SK-N-SH treated with all-trans-retinoic acid at 6 μM for 48 hours (cell line): ENCODE data around the gene TMED1.

Experiments
- ATAC-seq: fragments of 200-7000 bp; cut with Tn5 transposase; 3 replicates; pipeline ENCODE4 v1.9.1; 2020; ENCODE audit warnings: mild to moderate bottlenecking, moderate library complexity
- ARNTL ChIP-seq: fragments of 450-650 bp; formaldehyde crosslinking; IDR thresholded peaks from 2 replicates; pipeline ENCODE4 v1.5.0; 2020; ENCODE audit warnings: low read depth, mild to moderate bottlenecking, moderate library complexity, borderline replicate concordance
- BACH2 ChIP-seq: fragments of 250-450 bp; sonication (Bioruptor Pico); IDR thresholded peaks from 2 replicates; pipeline ENCODE4 v1.9.0; 2021; ENCODE audit warnings: mild to moderate bottlenecking, borderline replicate concordance
- CREB5 ChIP-seq: fragments of 250-450 bp; sonication (Bioruptor Pico); IDR thresholded peaks from 2 replicates; pipeline ENCODE4 v1.5.1; 2020; ENCODE audit warnings: low read depth, mild to moderate bottlenecking, moderate library complexity
- CSDC2 ChIP-seq: fragments of 250-450 bp; sonication (Bioruptor Pico); IDR thresholded peaks from 2 replicates; pipeline ENCODE4 v1.5.0; 2020; ENCODE audit warnings: mild to moderate bottlenecking, moderate library complexity
- ESRRG ChIP-seq: fragments of 250-450 bp; sonication (Bioruptor Pico); IDR thresholded peaks from 2 replicates; pipeline ENCODE4 v1.6.1; 2021; ENCODE audit warnings: mild to moderate bottlenecking
- GLIS3 ChIP-seq: fragments of 250-450 bp; sonication (Bioruptor Pico); IDR thresholded peaks from 2 replicates; pipeline ENCODE4 v1.5.0; 2020; ENCODE audit warnings: mild to moderate bottlenecking, moderate library complexity
- ISL1 ChIP-seq: fragments of 250-450 bp; sonication (Bioruptor Pico); IDR thresholded peaks from 2 replicates; pipeline ENCODE4 v2.1.2; 2022; ENCODE audit warnings: mild to moderate bottlenecking, moderate library complexity
- OSR1 ChIP-seq: fragments of 250-450 bp; sonication (Bioruptor Pico); IDR thresholded peaks from 2 replicates; pipeline ENCODE4 v1.8.0; 2022; ENCODE audit warnings: moderate library complexity, mild to moderate bottlenecking, inconsistent platforms
- PATZ1 ChIP-seq: fragments of 250-450 bp; sonication (Bioruptor Pico); IDR thresholded peaks from 2 replicates; pipeline ENCODE4 v1.8.0; 2020; ENCODE audit warnings: mild to moderate bottlenecking, moderate library complexity, borderline replicate concordance
- PPARA ChIP-seq: fragments of 250-450 bp; sonication (Bioruptor Pico); IDR thresholded peaks from 2 replicates; pipeline ENCODE4 v1.5.0; 2020; ENCODE audit warnings: mild to moderate bottlenecking, borderline replicate concordance
- RARB ChIP-seq: fragments of 250-450 bp; sonication (Bioruptor Pico); IDR thresholded peaks from 2 replicates; pipeline ENCODE4 v1.8.0; 2021; ENCODE audit warnings: mild to moderate bottlenecking, moderate library complexity
- SNAI2 ChIP-seq: fragments of 250-450 bp; sonication (Bioruptor Pico); IDR thresholded peaks from 2 replicates; pipeline ENCODE4 v1.5.0; 2020; ENCODE audit warnings: mild to moderate bottlenecking, moderate library complexity
- TCF4 ChIP-seq: fragments of 250-450 bp; sonication (Bioruptor Pico); IDR thresholded peaks from 2 replicates; pipeline ENCODE4 v1.8.0; 2021; ENCODE audit warnings: mild to moderate bottlenecking, moderate library complexity, borderline replicate concordance
- TOX ChIP-seq: fragments of 250-450 bp; sonication (Bioruptor Pico); IDR thresholded peaks from 2 replicates; pipeline ENCODE4 v1.8.0; 2021; ENCODE audit warnings: mild to moderate bottlenecking, moderate library complexity, borderline replicate concordance
- TSHZ2 ChIP-seq: fragments of 250-450 bp; sonication (Bioruptor Pico); IDR thresholded peaks from 2 replicates; pipeline ENCODE4 v1.5.0; 2020; ENCODE audit warnings: mild to moderate bottlenecking, moderate library complexity
- ZC3H10 ChIP-seq: fragments of 250-450 bp; sonication (Bioruptor Pico); IDR thresholded peaks from 2 replicates; pipeline ENCODE4 v1.5.1; 2021; ENCODE audit warnings: mild to moderate bottlenecking, moderate library complexity
- ZFP3 ChIP-seq: fragments of 250-450 bp; sonication (Bioruptor Pico); IDR thresholded peaks from 2 replicates; pipeline ENCODE4 v1.5.0; 2020; ENCODE audit warnings: mild to moderate bottlenecking, moderate library complexity
- ZFP30 ChIP-seq: fragments of 450-650 bp; formaldehyde crosslinking; IDR thresholded peaks from 2 replicates; pipeline ENCODE4 v1.5.0; 2022; ENCODE audit warnings: mild to moderate bottlenecking, moderate library complexity
- ZNF565 ChIP-seq: fragments of 450-650 bp; formaldehyde crosslinking; conservative IDR thresholded peaks from 2 replicates; pipeline ENCODE4 v1.5.0; 2020; ENCODE audit warnings: low read depth, mild to moderate bottlenecking, moderate library complexity
- ZNF70 ChIP-seq: fragments of 450-650 bp; formaldehyde crosslinking; IDR thresholded peaks from 2 replicates; pipeline ENCODE4 v1.5.0; 2020; ENCODE audit warnings: mild to moderate bottlenecking, moderate library complexity
- ZNF8 ChIP-seq: fragments of 450-650 bp; formaldehyde crosslinking; IDR thresholded peaks from 2 replicates; pipeline ENCODE4 v1.5.0; 2020; ENCODE audit warnings: mild to moderate bottlenecking, moderate library complexity

TMED1 gene

GRCh38 chr19:10817291-10818038 lies 18.5 kb downstream of the TMED1 start:
- ATAC-seq: peak; percentile 76
- TF ChIP-seq ZFP3 (CRISPR knock-in tag) (no peak), TCF4 (CRISPR knock-in tag) (peak; percentile 58)
- TF ChIP-seq, all 23 proteins: peak for 1

GRCh38 chr19:10816691-10817090 lies 19.3 kb downstream of the TMED1 start:
- TF ChIP-seq OSR1 (CRISPR knock-in tag) (no peak), ARNTL (CRISPR knock-in tag) (no peak), TOX (no peak), ESRRG (CRISPR knock-in tag) (no peak), BACH2 (no peak), PATZ1 (CRISPR knock-in tag) (no peak), TCF4 (CRISPR knock-in tag) (no peak), ZNF70 (no peak), ZFP30 (CRISPR knock-in tag) (no peak), CREB5 (CRISPR knock-in tag) (no peak), ZFP3 (CRISPR knock-in tag) (no peak), ZNF565 (CRISPR knock-in tag) (no peak), ZNF8 (CRISPR knock-in tag) (no peak), SNAI2 (CRISPR knock-in tag) (no peak), PPARA (CRISPR knock-in tag) (no peak), GLIS3 (CRISPR knock-in tag) (no peak), ZC3H10 (no peak), TSHZ2 (CRISPR knock-in tag) (no peak), RARB (CRISPR knock-in tag) (no peak)
- ATAC-seq: no peak

- ATAC-seq: no peak
- TF ChIP-seq ARNTL (CRISPR knock-in tag): no peak
- TF ChIP-seq TOX: no peak
- no peak for TF ChIP-seq PPARA (CRISPR knock-in tag)
- no peak for TF ChIP-seq OSR1 (CRISPR knock-in tag)
- no peak for TF ChIP-seq ZNF70
- TF ChIP-seq ISL1: no peak
- no peak for TF ChIP-seq TCF4 (CRISPR knock-in tag)
- no peak for TF ChIP-seq GLIS3 (CRISPR knock-in tag)
- TF ChIP-seq TSHZ2 (CRISPR knock-in tag): no peak
- no peak for TF ChIP-seq ZNF8 (CRISPR knock-in tag)
- TF ChIP-seq ZC3H10: no peak
- TF ChIP-seq ZFP3 (CRISPR knock-in tag): no peak
- no peak for TF ChIP-seq RARB (CRISPR knock-in tag)
- TF ChIP-seq SNAI2 (CRISPR knock-in tag): no peak
- TF ChIP-seq CSDC2 (CRISPR knock-in tag): no peak
- no peak for TF ChIP-seq ZNF565 (CRISPR knock-in tag)
- TF ChIP-seq CREB5 (CRISPR knock-in tag): no peak
- no peak for TF ChIP-seq ESRRG (CRISPR knock-in tag)
- TF ChIP-seq, all 23 proteins: peak for 0
Measured at GRCh38 chr19:10815969-10816644, 19.9 kb downstream of the TMED1 start.
